ENCODE measurements around the gene TOMM40L. TPM values are rescaled to one million over a fixed set of nuclear protein-coding genes. Genes with fewer than 3 reads are reported as not detected.

The TOMM40L gene
- total RNA-seq, 1 experiment from 2014 or later, result 6.7 TPM

DNA sequence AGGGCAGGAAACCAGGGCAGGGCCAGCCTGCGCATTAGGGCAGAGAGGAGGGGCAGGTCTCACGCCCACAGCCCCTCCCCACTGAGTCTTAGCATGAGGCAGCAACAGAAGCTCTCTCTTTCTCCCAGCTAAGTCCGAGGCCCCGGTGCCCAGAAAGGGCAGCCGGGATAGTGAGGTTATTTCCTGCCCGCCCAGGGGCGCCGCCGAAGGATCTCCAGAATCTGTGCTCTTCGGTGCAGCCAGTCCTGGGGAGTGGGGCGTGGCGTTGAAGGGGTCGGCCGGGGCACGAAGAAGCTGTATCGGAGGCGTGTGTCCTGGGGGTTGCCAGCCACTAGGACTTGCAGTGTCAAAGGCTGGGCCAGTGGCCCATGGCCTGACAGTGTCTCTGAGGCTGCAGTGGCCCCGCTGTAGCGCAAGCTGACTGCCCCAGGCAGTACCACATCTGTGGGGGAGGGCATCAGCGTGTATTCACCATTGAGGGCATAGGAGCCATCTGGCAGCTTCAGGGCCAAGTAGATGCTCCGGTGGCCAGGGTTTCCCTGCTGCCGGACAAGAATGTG, 34.8 kb upstream of the TOMM40L start:
- Histone ChIP-seq H4K20me1 (ENCODE audit: insufficient read depth) (no peaks in the 10 kb centered on the region), H3K27me3 (ENCODE audit: insufficient read depth, low read depth) (no peaks in the 10 kb centered on the region), H3K4me2 (no peak overlapping the region), H3F3A (ENCODE audit: insufficient read depth, low read depth) (no peaks in the 10 kb centered on the region), H3K4me1 (replicated peaks; ENCODE audit: insufficient read depth) (no peaks in the 10 kb centered on the region), H2AFZ (no peak overlapping the region), H3K9me3 (ENCODE audit: insufficient read depth, low read depth) (no peaks in the 10 kb centered on the region), H3K27ac (no peak overlapping the region), H3K9me2 (ENCODE audit: insufficient read depth) (no peaks in the 10 kb centered on the region), H3K36me3 (ENCODE audit: low read depth) (no peaks in the 10 kb centered on the region), H3K79me2 (ENCODE audit: low read depth) (no peaks in the 10 kb centered on the region), H3K4me3 (no peak overlapping the region)
- CTCF ChIA-PET, result no interaction called here
- DNase-seq, result no peak
- intact Hi-C loops (cut with micrococcal nuclease; ENCODE audit: unreplicated experiment), result no loop called here
- BruUV-seq (replicated peaks), result no TSS peak
- POLR2A ChIA-PET (ENCODE audit: unreplicated experiment), result no interaction called here
- TF ChIP-seq EZH2 (IDR thresholded peaks at IDR 0.05; ENCODE audit: low read depth), result no peak
- TF ChIP-seq, protein P1, sequence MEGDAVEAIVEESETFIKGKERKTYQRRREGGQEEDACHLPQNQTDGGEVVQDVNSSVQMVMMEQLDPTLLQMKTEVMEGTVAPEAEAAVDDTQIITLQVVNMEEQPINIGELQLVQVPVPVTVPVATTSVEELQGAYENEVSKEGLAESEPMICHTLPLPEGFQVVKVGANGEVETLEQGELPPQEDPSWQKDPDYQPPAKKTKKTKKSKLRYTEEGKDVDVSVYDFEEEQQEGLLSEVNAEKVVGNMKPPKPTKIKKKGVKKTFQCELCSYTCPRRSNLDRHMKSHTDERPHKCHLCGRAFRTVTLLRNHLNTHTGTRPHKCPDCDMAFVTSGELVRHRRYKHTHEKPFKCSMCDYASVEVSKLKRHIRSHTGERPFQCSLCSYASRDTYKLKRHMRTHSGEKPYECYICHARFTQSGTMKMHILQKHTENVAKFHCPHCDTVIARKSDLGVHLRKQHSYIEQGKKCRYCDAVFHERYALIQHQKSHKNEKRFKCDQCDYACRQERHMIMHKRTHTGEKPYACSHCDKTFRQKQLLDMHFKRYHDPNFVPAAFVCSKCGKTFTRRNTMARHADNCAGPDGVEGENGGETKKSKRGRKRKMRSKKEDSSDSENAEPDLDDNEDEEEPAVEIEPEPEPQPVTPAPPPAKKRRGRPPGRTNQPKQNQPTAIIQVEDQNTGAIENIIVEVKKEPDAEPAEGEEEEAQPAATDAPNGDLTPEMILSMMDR (conservative IDR thresholded peaks at IDR 0.05), result no peak

DNA sequence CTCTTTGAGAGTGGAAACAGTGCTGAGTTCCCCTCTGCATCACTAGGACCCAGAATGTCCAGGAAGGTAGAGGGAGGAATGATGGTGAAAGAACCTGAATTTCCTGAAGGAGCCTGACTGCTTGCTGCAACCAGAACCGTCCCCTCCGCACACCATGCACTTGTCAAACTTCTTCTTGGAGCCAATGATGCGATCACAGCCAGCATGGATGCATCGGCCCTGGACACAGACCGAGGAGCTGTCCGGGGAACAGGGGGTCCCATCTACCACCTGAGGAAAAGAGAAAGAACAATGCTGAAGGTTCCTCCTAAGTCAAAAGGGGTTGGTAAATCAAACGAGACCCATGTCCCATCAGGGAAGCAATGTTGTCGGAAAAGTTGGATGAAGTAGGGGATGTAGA, 33.9 kb upstream of the TOMM40L start:
- ChIA-PET CTCF (interaction anchor here (0.6 kb wide), 1 partner anchor 434 kb away, joined by 3 read pairs; no protein-coding TSS in a partner anchor), POLR2A (ENCODE audit: unreplicated experiment) (no interaction called here)
- intact Hi-C loops (cut with micrococcal nuclease; ENCODE audit: unreplicated experiment), result loop anchor here (1.0 kb wide), 1 partner anchor 190 kb away; no protein-coding TSS in a partner anchor
- Histone ChIP-seq H3K79me2 (ENCODE audit: low read depth) (no peaks in the 10 kb centered on the region), H4K20me1 (ENCODE audit: insufficient read depth) (no peaks in the 10 kb centered on the region), H3K4me3 (no peak overlapping the region), H3K9me3 (ENCODE audit: insufficient read depth, low read depth) (no peaks in the 10 kb centered on the region), H2AFZ (no peak overlapping the region), H3F3A (ENCODE audit: insufficient read depth, low read depth) (no peaks in the 10 kb centered on the region), H3K27me3 (ENCODE audit: insufficient read depth, low read depth) (no peaks in the 10 kb centered on the region), H3K27ac (no peak overlapping the region), H3K4me1 (replicated peaks; ENCODE audit: insufficient read depth) (no peaks in the 10 kb centered on the region), H3K4me2 (no peak overlapping the region), H3K9me2 (ENCODE audit: insufficient read depth) (no peaks in the 10 kb centered on the region), H3K36me3 (ENCODE audit: low read depth) (no peaks in the 10 kb centered on the region)
- no peak for DNase-seq
- no TSS peak for BruUV-seq (replicated peaks)
- TF ChIP-seq, protein P1 (conservative IDR thresholded peaks at IDR 0.05), result no peak
- no peak for TF ChIP-seq EZH2 (IDR thresholded peaks at IDR 0.05; ENCODE audit: low read depth)

GRCh38 chr1:161192476-161193465, 33.1 kb upstream of the TOMM40L start:
- H3K4me2 ChIP-seq, result no peak overlapping the region
- ChIA-PET POLR2A (ENCODE audit: unreplicated experiment) (no interaction called here), CTCF (interaction anchor here (0.5 to 1.2 kb wide), 3 partner anchors 33 to 1582 kb away, joined by 3 to 4 read pairs (median 3); partner anchors contain the start of gene TOMM40L)
- peak; percentile 38 to 52 for DNase-seq
- H3K9me3 ChIP-seq (ENCODE audit: insufficient read depth, low read depth), result no peaks in the 10 kb centered on the region
- no peak overlapping the region for H3K27ac ChIP-seq
- H3K79me2 ChIP-seq (ENCODE audit: low read depth), result no peaks in the 10 kb centered on the region
- no peaks in the 10 kb centered on the region for H3F3A ChIP-seq (ENCODE audit: insufficient read depth, low read depth)
- BruUV-seq (replicated peaks), result no TSS peak
- no peak overlapping the region for H3K4me3 ChIP-seq
- H3K4me1 ChIP-seq (replicated peaks; ENCODE audit: insufficient read depth), result no peaks in the 10 kb centered on the region
- no peaks in the 10 kb centered on the region for H3K9me2 ChIP-seq (ENCODE audit: insufficient read depth)
- H2AFZ ChIP-seq, result no peak overlapping the region
- H3K27me3 ChIP-seq (ENCODE audit: insufficient read depth, low read depth), result no peaks in the 10 kb centered on the region
- no peaks in the 10 kb centered on the region for H3K36me3 ChIP-seq (ENCODE audit: low read depth)
- no peaks in the 10 kb centered on the region for H4K20me1 ChIP-seq (ENCODE audit: insufficient read depth)
- TF ChIP-seq, protein P1 (conservative IDR thresholded peaks at IDR 0.05), result peak; percentile 86
- no peak for TF ChIP-seq EZH2 (IDR thresholded peaks at IDR 0.05; ENCODE audit: low read depth)
- intact Hi-C loops (cut with micrococcal nuclease; ENCODE audit: unreplicated experiment), result loop anchor here (1.0 kb wide), 1 partner anchor 190 kb away; no protein-coding TSS in a partner anchor
